GM21723 (cell line): ENCODE results near the gene TMEM63B.
"Not testable (repeated sequence)": the region's sequence is repeated elsewhere in the genome, so short reads cannot be mapped to it uniquely, and the experiment has no call there.

Experiments
- ATAC-seq: cut with Tn5 transposase; IDR thresholded peaks from one replicate; pipeline ENCODE4 v1.9.1; 2021; ENCODE audit warnings: mild to moderate bottlenecking, moderate library complexity; ENCODE audit not compliant: unreplicated experiment

The TMEM63B gene

DNA sequence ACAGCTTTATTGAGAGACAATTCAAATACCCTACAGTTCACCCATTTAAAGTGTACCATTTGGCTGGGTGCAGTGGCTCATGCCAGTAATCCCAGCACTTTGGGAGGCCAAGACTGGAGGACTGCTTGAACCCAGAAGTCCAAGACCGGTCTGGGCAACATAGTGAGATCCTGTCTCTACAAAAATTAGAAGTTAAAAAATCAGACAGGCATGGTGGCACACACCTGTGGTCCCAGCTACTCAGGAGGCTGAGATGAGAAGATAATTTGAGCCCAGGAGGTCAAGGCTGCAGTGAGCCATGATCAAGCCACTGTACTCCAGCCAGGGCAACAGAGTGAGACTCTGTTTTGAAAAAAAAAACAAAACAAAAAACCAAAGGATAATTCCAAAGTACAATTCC lies 40.2 kb downstream of the TMEM63B start:
- ATAC-seq, result no peak

DNA sequence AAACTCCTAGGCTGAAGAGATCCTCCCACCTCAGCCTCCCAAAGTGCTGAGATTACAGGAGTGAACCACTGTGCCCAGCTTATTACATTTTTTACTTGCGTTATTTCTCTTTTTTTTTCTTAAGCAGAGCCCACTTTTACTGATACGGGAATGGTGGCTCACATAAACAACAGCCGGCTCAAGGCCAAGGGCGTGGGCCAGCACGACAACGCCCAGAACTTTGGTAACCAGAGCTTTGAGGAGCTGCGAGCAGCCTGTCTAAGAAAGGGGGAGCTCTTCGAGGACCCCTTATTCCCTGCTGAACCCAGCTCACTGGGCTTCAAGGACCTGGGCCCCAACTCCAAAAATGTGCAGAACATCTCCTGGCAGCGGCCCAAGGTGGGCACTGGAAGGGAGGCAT lies 41.8 kb downstream of the TMEM63B start:
- ATAC-seq, result no peak

DNA sequence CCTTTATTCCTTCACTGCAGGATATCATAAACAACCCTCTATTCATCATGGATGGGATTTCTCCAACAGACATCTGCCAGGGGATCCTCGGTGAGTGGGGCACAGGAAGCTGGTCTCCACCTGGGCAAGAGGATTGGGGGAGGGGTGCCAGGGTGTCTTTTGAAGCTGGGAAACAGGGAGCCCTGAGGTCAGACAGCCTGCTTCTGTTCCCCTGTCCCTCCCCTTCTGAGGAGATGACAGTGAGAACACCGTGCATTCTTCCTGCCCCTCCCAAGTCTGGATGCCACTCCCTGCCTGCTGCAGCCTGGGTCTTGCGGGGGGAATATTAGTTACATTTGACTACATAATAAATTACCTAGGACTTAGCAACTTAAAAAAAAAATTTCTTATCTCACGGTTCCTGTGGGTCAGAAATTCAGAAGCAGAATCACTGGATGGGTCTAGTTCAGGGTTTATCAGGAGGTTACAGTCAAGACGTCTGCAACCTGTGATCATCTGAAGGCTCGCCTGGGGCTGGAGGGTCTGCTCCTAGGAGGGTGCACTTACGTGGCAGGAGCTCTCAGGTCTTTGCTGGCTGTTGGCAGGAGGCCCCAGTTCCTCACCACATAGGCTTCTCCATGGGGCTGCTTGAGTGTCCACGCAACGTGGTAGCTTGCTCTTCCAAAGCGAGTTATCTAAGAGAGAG lies 42.7 kb downstream of the TMEM63B start:
- no peak for ATAC-seq

DNA sequence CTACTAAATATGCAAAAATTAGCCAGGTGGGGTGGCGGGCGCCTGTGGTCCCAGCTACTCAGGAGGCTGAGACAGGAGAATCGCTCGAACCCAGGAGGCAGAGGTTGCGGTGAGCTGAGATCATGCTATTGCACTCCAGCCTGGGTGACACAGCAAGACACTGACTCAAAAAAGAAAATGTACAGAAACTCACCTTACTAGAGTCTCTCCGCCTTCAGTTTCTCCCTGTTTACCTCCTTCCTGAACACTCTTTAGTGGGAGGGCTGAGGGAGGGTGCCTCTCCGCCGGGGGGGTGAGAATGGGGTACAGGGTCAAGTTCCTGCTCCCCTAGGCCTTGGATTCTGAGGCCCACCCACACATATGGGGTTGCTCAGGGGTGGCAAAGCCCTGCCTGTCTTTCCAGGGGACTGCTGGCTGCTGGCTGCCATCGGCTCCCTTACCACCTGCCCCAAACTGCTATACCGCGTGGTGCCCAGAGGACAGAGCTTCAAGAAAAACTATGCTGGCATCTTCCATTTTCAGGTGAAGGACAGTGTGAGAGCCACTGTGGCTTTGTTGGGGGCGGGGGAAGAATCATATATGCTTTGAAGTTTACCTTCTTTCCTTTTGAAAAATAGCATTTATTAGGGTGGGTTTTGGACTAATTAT lies 44.7 kb downstream of the TMEM63B start:
- ATAC-seq, result no peak

DNA sequence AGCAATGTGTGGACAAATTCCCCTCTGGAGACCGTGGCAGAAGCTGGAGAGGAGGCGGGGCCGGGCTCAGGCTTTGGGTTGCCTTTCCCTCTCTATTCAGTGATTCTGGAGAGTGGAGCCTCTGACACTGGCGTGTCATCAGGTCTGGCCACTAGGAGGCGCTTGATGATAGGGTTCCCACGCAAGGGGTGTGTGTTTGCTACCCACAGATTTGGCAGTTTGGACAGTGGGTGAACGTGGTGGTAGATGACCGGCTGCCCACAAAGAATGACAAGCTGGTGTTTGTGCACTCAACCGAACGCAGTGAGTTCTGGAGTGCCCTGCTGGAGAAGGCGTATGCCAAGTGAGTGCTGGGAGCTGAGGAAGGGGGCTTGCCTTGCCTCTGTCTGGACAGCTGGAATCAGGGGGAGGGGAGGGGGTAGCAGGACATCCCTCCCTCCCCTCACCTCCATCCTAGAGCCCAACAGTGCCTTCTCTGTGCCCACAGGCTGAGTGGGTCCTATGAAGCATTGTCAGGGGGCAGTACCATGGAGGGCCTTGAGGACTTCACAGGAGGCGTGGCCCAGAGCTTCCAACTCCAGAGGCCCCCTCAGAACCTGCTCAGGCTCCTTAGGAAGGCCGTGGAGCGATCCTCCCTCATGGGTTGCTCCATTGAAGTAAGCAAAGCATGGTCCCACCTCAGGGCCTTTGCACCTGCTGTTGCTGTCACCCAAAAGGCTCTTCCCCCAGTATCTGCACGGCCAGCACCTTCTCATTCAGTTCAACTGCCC lies 45.6 kb downstream of the TMEM63B start:
- ATAC-seq, result peak; percentile 83

DNA sequence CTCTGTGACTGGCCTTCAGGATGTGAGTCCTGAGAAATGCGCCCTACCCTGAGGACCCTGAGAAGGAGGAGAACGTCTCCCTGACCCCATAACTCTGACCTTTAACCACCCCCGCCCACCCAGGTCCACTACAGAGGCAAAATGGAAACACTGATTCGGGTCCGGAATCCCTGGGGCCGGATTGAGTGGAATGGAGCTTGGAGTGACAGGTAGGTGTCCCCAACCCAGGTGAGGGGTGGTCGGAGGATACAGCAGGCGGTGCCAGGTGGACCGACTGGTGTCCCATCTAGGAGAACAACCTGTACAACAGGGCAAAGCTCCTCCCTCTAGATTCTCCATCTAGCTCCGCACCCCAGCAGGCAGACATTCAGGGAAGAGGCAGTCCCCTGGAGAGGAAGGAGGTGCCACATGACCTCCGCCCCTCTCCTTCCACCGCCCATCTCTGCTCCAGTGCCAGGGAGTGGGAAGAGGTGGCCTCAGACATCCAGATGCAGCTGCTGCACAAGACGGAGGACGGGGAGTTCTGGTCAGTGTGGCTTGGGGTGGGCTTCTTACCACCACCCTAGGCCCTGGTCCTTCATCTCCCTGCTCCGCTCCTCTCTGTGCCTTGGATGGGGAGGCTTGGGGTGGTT lies 48.9 kb downstream of the TMEM63B start:
- no peak for ATAC-seq

DNA sequence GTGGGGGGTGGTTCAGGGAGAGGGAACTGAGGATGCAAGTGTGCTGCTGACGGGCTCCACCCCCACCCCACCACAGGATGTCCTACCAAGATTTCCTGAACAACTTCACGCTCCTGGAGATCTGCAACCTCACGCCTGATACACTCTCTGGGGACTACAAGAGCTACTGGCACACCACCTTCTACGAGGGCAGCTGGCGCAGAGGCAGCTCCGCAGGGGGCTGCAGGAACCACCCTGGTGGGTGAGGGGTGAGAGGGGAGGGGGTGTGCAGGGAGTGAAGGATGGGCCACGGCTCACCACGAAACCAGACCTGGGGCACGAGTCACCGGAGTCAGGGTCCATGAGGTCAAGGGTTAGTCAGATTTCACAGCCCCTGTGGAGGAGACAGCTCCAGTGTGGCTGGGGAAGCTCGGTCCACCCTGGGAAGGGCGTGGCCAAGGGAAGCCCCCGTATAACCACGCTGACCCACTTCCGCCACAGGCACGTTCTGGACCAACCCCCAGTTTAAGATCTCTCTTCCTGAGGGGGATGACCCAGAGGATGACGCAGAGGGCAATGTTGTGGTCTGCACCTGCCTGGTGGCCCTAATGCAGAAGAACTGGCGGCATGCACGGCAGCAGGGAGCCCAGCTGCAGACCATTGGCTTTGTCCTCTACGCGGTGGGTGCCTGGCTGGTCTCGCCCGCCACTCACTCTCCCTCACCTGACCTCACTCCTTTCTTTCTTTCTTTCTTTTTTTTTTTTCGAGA lies 49.6 kb downstream of the TMEM63B start:
- ATAC-seq, result peak; percentile 56

DNA sequence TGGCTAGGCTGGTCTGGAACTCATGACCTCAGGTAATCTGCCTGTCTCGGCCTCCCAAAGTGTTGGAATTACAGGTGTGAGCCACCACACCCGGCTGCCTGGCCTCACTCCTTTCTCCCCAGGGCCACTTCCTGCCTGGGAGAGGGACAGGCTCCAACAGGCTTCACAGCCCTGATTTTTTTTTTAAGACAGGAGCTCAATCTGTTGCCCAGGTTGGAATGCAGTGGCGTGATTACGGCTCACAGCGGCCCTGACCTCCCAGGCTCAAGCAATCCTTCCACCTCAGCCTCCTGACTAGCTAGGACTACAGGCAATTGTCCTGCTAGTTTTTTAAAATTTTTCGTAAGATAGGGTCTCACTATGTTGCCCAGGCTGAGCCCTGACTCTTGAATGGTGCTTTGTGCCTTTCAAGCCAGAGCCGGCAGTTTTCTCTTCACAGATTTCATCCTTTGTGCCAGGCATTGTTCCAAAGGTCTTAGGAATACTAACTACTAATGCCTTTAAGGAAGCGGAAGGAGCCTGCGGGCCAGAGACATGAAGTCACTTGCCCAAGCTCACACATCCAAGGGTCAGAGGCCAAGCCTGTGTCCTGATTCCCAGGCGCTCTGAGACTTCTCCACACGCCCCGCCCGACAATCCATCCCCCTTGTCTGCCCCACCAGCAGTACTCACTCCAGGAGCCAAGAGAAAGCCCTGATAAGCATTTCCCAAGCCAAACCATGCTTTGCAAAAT lies 50.5 kb downstream of the TMEM63B start:
- ATAC-seq, result no peak

DNA sequence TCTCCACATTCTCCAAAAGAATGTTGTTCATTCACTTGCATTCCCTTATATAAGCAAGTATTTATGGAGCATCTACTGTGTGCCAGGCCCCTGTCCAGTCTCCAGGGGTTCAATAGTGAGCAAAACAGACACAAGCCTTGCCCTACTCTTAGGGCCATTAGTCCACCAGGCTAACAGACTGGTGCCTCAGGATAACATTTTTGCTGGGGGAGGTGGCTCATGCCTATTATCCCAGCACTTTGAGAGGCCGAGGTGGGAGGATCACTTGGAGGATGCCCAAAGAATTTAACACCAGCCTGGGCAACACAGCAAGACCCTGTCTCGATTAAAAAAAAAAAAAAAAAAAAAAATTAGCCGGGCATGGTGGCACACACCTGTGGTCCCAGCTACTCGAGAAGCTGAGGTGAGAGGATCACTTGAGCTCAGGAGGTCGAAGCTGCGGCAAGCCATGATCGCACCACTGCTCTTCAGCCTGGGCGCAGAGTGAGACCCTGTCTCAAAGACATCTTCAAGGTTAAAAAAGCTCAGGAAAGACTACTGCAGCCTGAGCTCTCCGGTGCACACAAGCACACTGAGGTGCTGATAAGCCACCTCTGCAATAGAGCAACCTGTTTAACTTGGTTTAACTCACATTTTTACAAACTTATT lies 51.2 kb downstream of the TMEM63B start:
- no peak for ATAC-seq

DNA sequence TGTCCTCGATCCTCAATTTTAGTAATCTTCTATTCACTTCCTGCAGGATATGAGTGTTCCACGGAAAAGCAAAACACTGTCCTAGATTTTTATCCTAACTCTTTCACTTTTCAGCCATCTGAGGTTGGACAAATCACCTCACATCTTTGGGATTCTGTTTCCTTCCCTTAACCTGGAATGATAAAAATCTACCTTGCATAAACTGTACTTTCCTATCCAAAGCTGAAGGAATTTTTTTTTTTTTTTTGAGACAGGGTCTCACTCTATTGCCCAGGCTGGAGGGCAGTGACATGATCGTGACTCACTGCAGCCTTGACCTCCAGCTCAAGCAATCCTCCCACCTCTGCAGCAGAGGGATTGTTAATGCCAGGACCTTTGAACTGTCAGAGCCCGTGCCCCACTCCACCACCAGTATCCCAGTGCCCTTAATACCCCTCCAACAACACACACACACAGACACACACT lies 51.8 kb downstream of the TMEM63B start:
- no peak for ATAC-seq

DNA sequence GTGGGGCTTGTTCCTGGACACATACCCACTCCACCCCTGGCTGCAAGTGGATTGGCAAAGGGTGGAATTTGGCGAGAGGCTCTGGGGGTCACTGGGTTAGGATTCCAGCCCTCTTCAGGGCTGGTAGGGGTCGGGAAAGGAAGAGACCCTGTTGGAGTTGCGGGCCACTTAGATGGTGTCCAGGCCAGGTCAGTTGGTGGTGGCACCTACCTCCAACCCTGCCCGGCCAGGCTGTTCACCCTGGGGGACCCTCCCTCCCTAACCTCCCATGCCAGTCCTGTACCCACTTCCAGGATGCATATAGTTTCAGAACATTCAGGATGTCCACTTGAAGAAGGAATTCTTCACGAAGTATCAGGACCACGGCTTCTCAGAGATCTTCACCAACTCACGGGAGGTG lies 52.3 kb downstream of the TMEM63B start:
- no peak for ATAC-seq

DNA sequence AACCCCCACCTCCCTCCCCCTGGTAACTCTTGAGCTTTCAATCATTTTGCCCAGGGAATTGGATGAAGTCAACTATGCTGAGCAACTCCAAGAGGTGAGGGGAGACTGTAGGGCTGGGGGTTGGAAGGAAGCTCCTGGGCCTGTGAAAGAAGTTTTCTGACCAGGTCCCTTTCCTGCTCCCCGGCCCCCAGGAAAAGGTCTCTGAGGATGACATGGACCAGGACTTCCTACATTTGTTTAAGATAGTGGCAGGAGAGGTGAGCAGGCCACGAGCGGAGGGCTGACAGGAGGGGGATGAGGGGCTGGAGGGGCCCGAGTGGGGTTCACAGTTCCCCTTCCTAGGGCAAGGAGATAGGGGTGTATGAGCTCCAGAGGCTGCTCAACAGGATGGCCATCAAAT lies 53.1 kb downstream of the TMEM63B start:
- ATAC-seq, result no peak

DNA sequence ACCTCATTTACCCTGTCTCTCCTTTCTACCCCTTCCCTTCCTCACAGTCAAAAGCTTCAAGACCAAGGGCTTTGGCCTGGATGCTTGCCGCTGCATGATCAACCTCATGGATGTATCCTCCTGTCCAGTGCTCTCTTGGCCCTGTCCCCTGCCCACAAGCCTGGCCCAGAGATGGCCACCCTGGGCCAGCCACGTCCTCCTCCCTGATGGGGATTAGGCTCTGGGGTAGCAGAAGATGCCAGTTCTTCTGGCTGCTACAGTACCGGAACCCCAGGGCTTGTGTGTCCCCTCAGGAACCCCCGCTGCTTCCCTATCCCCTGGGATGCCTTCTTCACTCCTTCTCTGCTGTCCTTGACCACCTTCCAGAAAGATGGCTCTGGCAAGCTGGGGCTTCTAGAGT lies 53.5 kb downstream of the TMEM63B start:
- ATAC-seq, result no peak

DNA sequence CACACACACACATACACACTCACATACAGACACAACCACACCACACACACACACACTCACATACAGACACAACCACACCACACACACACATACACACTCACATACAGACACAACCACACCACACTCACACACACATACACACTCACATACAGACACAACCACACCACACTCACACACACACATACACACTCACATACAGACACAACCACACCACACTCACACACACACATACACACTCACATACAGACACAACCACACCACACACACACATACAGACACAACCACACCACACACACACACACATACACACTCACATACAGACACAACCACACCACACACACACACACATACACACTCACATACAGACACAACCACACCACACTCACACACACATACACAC lies 54.4 kb downstream of the TMEM63B start:
- ATAC-seq, result not testable (repeated sequence)

DNA sequence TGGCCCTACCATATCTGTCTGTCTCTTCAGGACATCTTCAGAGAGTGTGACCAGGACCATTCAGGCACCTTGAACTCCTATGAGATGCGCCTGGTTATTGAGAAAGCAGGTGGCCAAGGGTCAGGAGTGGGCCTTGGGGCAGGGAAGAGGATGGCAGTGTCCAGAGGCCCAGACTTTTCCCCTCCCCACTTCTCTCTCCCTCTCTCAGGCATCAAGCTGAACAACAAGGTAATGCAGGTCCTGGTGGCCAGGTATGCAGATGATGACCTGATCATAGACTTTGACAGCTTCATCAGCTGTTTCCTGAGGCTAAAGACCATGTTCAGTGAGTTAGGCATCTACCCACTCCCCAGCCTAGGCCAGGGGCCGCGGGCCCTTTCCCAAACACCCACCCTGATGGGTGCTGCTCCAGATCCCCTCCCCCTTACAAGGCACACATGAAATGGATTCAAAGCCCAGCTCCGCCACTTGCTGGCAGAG lies 55.6 kb downstream of the TMEM63B start:
- no peak for ATAC-seq

DNA sequence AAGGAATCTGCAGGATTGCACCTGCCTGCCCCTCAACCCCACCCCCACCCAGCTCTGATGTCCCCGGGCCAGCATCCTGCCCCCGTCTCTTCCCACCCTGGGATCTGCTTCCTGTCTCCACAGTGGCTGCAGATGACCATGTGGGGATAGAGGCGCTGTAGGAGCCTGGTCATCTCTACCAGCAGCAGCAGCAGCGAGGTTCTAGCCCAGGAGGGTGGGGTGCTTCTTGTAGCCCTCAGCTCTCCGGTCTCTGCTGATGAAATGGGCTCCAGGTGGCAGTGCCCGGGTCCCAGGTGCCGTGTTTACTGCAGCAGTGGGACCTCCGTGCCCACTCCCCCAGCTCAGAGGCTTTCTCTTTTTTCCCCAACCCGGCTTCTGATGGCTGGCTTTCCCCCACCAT lies 56.4 kb downstream of the TMEM63B start:
- no peak for ATAC-seq

DNA sequence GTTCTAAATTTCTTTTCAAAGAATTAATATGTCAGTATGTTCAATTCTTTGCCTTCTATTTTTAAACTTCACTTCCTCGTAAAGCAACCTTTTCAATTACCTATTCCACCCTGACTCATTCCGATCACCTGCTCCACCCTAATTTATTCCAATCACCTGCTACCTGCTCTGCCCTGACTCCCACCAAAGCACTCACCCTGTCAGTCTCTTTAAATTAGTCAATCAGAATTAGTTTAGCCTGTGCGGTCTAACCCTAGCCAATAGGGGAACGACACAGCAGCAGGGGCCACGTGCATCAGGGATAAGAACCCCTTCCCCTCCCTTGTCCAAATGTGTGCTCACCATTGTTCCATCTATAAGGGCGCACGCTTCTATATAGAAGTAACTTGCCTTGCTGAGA lies 58.0 kb downstream of the TMEM63B start:
- ATAC-seq, result not testable (repeated sequence)

DNA sequence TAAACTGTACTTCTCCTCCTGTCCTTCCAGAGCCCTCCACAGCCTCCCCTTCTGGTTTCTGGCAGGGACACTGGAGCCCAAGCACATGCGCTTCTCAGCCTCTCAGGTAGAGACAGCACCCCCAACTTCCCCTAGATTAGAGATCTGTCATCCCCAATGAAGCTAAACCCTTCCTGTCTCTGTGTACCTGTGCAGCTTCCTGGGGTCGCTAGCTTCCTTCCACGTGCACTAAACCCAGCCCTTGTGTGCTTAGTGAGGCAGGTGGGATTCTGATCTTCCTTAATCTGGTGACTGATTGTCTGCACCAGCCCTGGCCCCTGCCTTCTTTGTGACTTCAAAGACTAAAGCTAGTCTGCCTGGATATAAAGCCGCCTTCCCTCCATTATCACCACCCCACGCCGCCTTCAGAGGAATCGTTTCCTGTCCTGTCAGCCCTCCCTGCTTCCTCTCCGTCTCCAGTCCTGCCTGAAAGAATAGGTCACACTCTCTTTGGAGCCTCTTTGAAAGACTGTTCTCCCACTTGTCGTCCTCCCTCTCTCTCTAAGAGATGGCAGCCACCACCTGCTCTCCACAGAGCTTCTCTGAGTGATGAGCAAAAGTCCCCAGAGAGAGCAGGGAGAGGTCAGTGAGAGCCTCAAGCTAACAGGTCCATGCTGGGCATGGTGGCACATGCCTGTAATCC lies 58.7 kb downstream of the TMEM63B start:
- no peak for ATAC-seq

DNA sequence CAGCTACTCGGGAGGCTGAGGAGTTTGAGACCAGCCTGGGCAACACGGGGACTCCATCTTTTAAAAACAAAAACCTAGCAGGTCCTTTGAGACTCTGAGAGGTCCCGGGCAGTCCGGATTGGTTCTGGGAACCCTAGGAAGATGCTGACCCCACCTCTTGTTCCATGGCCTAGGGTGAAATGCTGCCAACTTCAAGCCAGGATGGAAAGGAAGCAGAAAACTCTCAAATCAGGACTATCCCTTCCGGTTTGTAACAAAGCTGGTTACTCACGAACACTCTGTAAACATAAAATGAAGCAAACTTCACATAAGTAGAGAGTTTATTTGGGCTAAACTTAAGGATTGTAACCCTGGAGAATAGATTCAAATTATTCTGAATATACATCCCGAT lies 59.3 kb downstream of the TMEM63B start:
- no peak for ATAC-seq
